Measurements from ENCODE around the gene CD79B.
"Not testable (repeated sequence)": the region's sequence is repeated elsewhere in the genome, so short reads cannot be mapped to it uniquely, and the experiment has no call there.

DNA sequence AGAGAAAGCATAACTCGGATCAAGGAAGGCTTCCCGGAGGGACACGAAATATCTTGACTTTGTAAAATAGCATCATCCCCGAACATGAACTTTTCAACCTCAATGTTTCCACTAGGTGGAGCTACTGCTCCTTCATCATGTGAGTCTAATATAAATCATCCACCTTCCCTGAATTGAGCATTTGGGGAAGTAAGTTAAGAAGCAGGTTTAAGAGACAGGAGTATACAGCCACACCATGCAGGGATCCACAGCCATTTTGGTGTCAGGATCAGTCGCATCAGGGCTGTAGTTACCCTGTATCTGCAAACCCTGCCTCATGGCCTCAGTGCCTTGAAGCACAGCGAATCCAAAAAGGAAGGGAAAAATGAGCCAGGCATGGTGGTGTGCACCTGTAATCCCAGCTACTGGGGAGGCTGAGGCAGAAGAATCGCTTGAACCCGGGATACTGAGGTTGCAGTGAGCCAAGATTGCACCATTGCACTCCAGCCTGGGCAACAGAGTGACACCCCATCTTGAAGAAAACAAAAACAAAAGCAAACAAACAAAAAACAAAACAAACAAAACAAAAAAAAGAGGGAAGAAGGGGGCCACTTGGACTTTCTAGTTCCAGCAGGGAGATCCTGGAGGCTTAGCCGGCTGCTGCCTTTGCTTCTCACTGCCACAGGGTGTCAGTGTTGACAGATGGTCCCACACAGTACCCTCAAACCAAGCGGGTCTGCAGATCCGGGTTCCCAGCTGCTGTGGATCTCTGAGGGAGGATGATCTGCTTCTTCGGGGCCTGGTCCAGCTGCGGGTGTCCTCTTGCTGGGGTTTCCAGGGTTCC is 42.9 kb downstream of the CD79B start:
- TF ChIP-seq, protein P1, sequence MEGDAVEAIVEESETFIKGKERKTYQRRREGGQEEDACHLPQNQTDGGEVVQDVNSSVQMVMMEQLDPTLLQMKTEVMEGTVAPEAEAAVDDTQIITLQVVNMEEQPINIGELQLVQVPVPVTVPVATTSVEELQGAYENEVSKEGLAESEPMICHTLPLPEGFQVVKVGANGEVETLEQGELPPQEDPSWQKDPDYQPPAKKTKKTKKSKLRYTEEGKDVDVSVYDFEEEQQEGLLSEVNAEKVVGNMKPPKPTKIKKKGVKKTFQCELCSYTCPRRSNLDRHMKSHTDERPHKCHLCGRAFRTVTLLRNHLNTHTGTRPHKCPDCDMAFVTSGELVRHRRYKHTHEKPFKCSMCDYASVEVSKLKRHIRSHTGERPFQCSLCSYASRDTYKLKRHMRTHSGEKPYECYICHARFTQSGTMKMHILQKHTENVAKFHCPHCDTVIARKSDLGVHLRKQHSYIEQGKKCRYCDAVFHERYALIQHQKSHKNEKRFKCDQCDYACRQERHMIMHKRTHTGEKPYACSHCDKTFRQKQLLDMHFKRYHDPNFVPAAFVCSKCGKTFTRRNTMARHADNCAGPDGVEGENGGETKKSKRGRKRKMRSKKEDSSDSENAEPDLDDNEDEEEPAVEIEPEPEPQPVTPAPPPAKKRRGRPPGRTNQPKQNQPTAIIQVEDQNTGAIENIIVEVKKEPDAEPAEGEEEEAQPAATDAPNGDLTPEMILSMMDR (IDR thresholded peaks at IDR 0.05): peak in 11 of 12 donors; percentile 30 to 60 (median 43)
- not testable (repeated sequence) for TF ChIP-seq POLR2A (IDR thresholded peaks at IDR 0.05)

Measured in heart left ventricle (tissue), 13 donors.